ENCODE data around the gene TM9SF4. TPM values are rescaled to one million over a fixed set of nuclear protein-coding genes. Genes with fewer than 3 reads are reported as not detected.

TM9SF4 gene
- polyA plus RNA-seq, 1 donor (not counting 4 experiments of a cell fraction or from before 2014, with no cell fraction given) = 49.4 TPM

DNA sequence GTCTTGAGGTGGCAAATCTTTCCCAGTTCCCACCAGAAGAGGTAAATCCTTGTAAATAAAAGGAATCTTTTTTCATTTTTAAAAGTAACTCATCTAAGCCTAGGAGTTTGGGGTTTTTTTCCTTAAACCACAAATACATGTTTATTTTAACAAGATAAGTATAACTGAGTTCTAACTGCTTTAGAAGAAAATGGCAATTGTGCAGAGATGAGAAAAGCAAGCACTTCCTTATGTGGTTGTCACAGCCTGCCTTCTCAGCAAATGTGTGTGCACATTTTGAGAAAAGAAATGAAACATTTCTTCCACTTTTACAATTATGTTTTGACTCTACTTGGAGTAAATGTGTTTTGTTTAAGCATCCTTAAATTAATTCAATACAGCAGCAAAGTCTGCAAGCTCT, 39.8 kb upstream of the TM9SF4 start:
- H3K9ac ChIP-seq (ENCODE audit: control insufficient read depth, extremely low read depth, insufficient read depth, low read length) = no peak overlapping the region
- no peak overlapping the region for H3K27ac ChIP-seq (ENCODE audit: control insufficient read depth, insufficient read depth, low read length)
- H3K27me3 ChIP-seq (ENCODE audit: control insufficient read depth, extremely low read depth, insufficient read depth, low read length) = peaks cover 8% of the 10 kb centered on the region
- H3K9me1 ChIP-seq (ENCODE audit: control insufficient read depth, extremely low read depth, insufficient read depth, low read length) = no peaks in the 10 kb centered on the region
- H3K9me3 ChIP-seq (ENCODE audit: control insufficient read depth, low read depth, low read length) = no peaks in the 10 kb centered on the region
- no peak for FAIRE-seq
- no peaks in the 10 kb centered on the region for H3K4me1 ChIP-seq (ENCODE audit: control insufficient read depth, extremely low read depth, insufficient read depth, low read length)
- H3K79me2 ChIP-seq (ENCODE audit: control insufficient read depth, insufficient read depth, low read length) = no peaks in the 10 kb centered on the region
- H4K20me1 ChIP-seq (ENCODE audit: control insufficient read depth, extremely low read depth, insufficient read depth, low read length) = no peaks in the 10 kb centered on the region
- H3K4me2 ChIP-seq (ENCODE audit: control insufficient read depth, extremely low read depth, insufficient read depth, low read depth, low read length) = no peak overlapping the region
- no peak overlapping the region for H2AFZ ChIP-seq (ENCODE audit: control insufficient read depth, low read length)
- DNase-seq (ENCODE audit: low read depth, low spot score) = no peak
- no peaks in the 10 kb centered on the region for H3K36me3 ChIP-seq (ENCODE audit: control insufficient read depth in 2 of 2, extremely low read depth in 1 of 2, insufficient read depth in 2 of 2, low read length in 2 of 2)
- no peak overlapping the region for H3K4me3 ChIP-seq (ENCODE audit: control insufficient read depth in 2 of 3, extremely low read depth in 1 of 3, insufficient read depth in 2 of 3, low read depth in 1 of 3, low read length in 3 of 3)
- no peak for TF ChIP-seq EZH2 (IDR thresholded peaks at IDR 0.05; ENCODE audit: low read length)
- TF ChIP-seq, protein P1, sequence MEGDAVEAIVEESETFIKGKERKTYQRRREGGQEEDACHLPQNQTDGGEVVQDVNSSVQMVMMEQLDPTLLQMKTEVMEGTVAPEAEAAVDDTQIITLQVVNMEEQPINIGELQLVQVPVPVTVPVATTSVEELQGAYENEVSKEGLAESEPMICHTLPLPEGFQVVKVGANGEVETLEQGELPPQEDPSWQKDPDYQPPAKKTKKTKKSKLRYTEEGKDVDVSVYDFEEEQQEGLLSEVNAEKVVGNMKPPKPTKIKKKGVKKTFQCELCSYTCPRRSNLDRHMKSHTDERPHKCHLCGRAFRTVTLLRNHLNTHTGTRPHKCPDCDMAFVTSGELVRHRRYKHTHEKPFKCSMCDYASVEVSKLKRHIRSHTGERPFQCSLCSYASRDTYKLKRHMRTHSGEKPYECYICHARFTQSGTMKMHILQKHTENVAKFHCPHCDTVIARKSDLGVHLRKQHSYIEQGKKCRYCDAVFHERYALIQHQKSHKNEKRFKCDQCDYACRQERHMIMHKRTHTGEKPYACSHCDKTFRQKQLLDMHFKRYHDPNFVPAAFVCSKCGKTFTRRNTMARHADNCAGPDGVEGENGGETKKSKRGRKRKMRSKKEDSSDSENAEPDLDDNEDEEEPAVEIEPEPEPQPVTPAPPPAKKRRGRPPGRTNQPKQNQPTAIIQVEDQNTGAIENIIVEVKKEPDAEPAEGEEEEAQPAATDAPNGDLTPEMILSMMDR (optimal IDR thresholded peaks at IDR 0.05 in 1 of 3, IDR thresholded peaks at IDR 0.05 in 1 of 3, conservative IDR thresholded peaks at IDR 0.05 in 1 of 3; ENCODE audit: extremely low read depth in 1 of 3, insufficient read depth in 2 of 3, low read length in 3 of 3) = no peak
- dilution Hi-C loops (cut with MboI; ENCODE audit: extremely low pct_ligation_motif_present, low sequenced_read_pairs) = no loop called here

DNA sequence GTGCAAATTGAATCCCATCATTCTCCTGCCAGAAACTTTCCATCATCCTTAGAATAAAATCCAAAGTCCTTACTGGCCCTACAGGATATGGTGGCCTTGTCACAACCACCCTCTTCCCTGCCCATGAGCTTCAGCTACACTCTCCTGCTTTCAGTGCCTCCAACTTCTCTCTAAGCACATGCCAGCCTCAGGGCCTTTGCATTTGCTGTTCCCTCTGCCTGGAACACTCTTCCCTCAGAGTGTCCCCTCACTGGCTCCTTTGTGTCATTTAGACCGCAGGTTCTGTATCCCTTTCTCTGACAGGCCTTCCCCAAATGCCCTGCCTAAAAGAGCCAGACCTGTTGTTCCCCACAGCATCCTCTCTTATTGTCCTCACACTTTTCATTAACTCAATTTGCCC, 39.2 kb upstream of the TM9SF4 start:
- DNase-seq (ENCODE audit: low read depth, low spot score) (no peak), FAIRE-seq (no peak)
- Histone ChIP-seq H3K9me1 (ENCODE audit: control insufficient read depth, extremely low read depth, insufficient read depth, low read length) (no peaks in the 10 kb centered on the region), H3K27me3 (ENCODE audit: control insufficient read depth, extremely low read depth, insufficient read depth, low read length) (peaks cover 8% of the 10 kb centered on the region), H3K4me2 (ENCODE audit: control insufficient read depth, extremely low read depth, insufficient read depth, low read depth, low read length) (no peak overlapping the region), H3K4me1 (ENCODE audit: control insufficient read depth, extremely low read depth, insufficient read depth, low read length) (no peaks in the 10 kb centered on the region), H3K79me2 (ENCODE audit: control insufficient read depth, insufficient read depth, low read length) (no peaks in the 10 kb centered on the region), H3K4me3 (ENCODE audit: control insufficient read depth in 2 of 3, extremely low read depth in 1 of 3, insufficient read depth in 2 of 3, low read depth in 1 of 3, low read length in 3 of 3) (no peak overlapping the region), H3K27ac (ENCODE audit: control insufficient read depth, insufficient read depth, low read length) (no peak overlapping the region), H3K9me3 (ENCODE audit: control insufficient read depth, low read depth, low read length) (no peaks in the 10 kb centered on the region), H3K9ac (ENCODE audit: control insufficient read depth, extremely low read depth, insufficient read depth, low read length) (no peak overlapping the region), H4K20me1 (ENCODE audit: control insufficient read depth, extremely low read depth, insufficient read depth, low read length) (no peaks in the 10 kb centered on the region), H2AFZ (ENCODE audit: control insufficient read depth, low read length) (no peak overlapping the region), H3K36me3 (ENCODE audit: control insufficient read depth in 2 of 2, extremely low read depth in 1 of 2, insufficient read depth in 2 of 2, low read length in 2 of 2) (no peaks in the 10 kb centered on the region)
- dilution Hi-C loops (cut with MboI; ENCODE audit: extremely low pct_ligation_motif_present, low sequenced_read_pairs) = no loop called here
- no peak for TF ChIP-seq EZH2 (IDR thresholded peaks at IDR 0.05; ENCODE audit: low read length)
- TF ChIP-seq, protein P1 (optimal IDR thresholded peaks at IDR 0.05 in 1 of 3, IDR thresholded peaks at IDR 0.05 in 1 of 3, conservative IDR thresholded peaks at IDR 0.05 in 1 of 3; ENCODE audit: extremely low read depth in 1 of 3, insufficient read depth in 2 of 3, low read length in 3 of 3) = no peak

All from keratinocyte (primary cell).